Ascending aorta (tissue), 2 donors: ENCODE results near the gene ARHGEF12. TPM values are rescaled to one million over a fixed set of nuclear protein-coding genes. Genes with fewer than 3 reads are reported as not detected.
A peak's percentile ranks its signal among the peaks of the same experiment; 100 is the strongest.

Source experiments
- DNase-seq, 2 donors: peaks; one replicate each; pipeline ENCODE4 v3.0.0-alpha.2; 2019; ENCODE audit warnings: low spot score in 2 of 2
- H3K27ac ChIP-seq, 2 donors: fragments of 200-600 bp; sonication (generic); one replicate each; pipeline ENCODE4 v1.5.1; 2016 to 2017; ENCODE audit warnings: mild to moderate bottlenecking in 1 of 2
- H3K27me3 ChIP-seq: fragments of 200-600 bp; sonication (generic); one replicate; pipeline ENCODE4 v1.5.1; 2017
- H3K36me3 ChIP-seq, 2 donors: fragments of 200-600 bp; sonication (generic); one replicate each; pipeline ENCODE4 v1.5.1; 2016
- H3K4me1 ChIP-seq, 2 donors: fragments of 200-600 bp; sonication (generic); one replicate each; pipeline ENCODE4 v1.5.1; 2016 to 2017; ENCODE audit warnings: mild to moderate bottlenecking in 1 of 2
- H3K4me3 ChIP-seq, 2 donors: fragments of 200-600 bp; sonication (generic); one replicate each; pipeline ENCODE4 v1.5.1; 2016 to 2017; ENCODE audit warnings: mild to moderate bottlenecking in 1 of 2
- H3K9me3 ChIP-seq, 2 donors: fragments of 200-600 bp; sonication (generic); one replicate each; pipeline ENCODE4 v1.5.1; 2016
- CTCF ChIP-seq, 3 experiments: fragments of 200-600 bp in 2 of 3; fragments of 450-650 bp in 1 of 3; sonication (generic) in 2 of 3; IDR thresholded peaks; one replicate each; pipeline ENCODE4 v1.5.1; 2016 to 2019; ENCODE audit warnings: antibody characterized with exemption in 3 of 3, mild to moderate bottlenecking in 1 of 3, moderate library complexity in 1 of 3
- intact Hi-C: fragments of 100-400 bp; cut with DNase I; formaldehyde crosslinking; loops from one replicate; pipeline ENCODE4 v1.15.1; 2023
- total RNA-seq: library from RNA; depleted of rRNA; stranded (reverse); fragments of >200 nt; gene quantifications from one replicate; pipeline ENCODE4 v1.1.0, GENCODE V29; 2016

The ARHGEF12 gene
- total RNA-seq, 1 donor from 2014 or later: 65.9 TPM

- no peak for DNase-seq
- Histone ChIP-seq H3K27ac (no peak overlapping the region), H3K27me3 (no peaks in the 10 kb centered on the region), H3K4me3 (no peak overlapping the region), H3K36me3 (no peaks in the 10 kb centered on the region), H3K4me1 (no peaks in the 10 kb centered on the region), H3K9me3 (no peaks in the 10 kb centered on the region)
- intact Hi-C loops: no loop called here
- TF ChIP-seq CTCF (IDR thresholded peaks at IDR 0.05): no peak
These were observed 169.7 kb downstream of the ARHGEF12 start for GRCh38 chr11:120505801-120506425.

GRCh38 chr11:120509346-120510053 is 173.3 kb downstream of the ARHGEF12 start:
- DNase-seq: no peak
- Histone ChIP-seq H3K9me3 (no peaks in the 10 kb centered on the region), H3K27me3 (no peaks in the 10 kb centered on the region), H3K36me3 (no peaks in the 10 kb centered on the region), H3K4me1 (no peaks in the 10 kb centered on the region), H3K27ac (no peak overlapping the region), H3K4me3 (no peak overlapping the region)
- intact Hi-C loops: loop anchor here (5.0 kb wide), 2 partner anchors 598 to 688 kb away; no protein-coding TSS in a partner anchor
- TF ChIP-seq CTCF (IDR thresholded peaks at IDR 0.05): no peak

- no peak for TF ChIP-seq CTCF (IDR thresholded peaks at IDR 0.05)
- no peaks in the 10 kb centered on the region for H3K36me3 ChIP-seq
- H3K27me3 ChIP-seq: no peaks in the 10 kb centered on the region
- H3K27ac ChIP-seq: no peak overlapping the region
- H3K4me3 ChIP-seq: peak overlapping the region in 1 of 2 donors; percentile 67
- H3K9me3 ChIP-seq: no peaks in the 10 kb centered on the region
- no peaks in the 10 kb centered on the region for H3K4me1 ChIP-seq
- intact Hi-C loops: loop anchor here (1.0 to 5.0 kb wide), 4 partner anchors 175 to 687 kb away; no protein-coding TSS in a partner anchor
- DNase-seq: no peak
These were observed 174.3 kb downstream of the ARHGEF12 start for GRCh38 chr11:120510406-120511115.

- DNase-seq: peak in 1 of 2 donors; percentile 85
- Histone ChIP-seq H3K27ac (no peak within 1 kb of the TSS), H3K27me3 (no peaks in the 10 kb centered on the region), H3K4me1 (no peaks in the 10 kb centered on the region), H3K4me3 (peak within 1 kb of the TSS; percentile 50 to 67), H3K9me3 (no peaks in the 10 kb centered on the region), H3K36me3 (no peaks in the 10 kb centered on the region)
- intact Hi-C loops: loop anchor here (1.0 to 5.0 kb wide), 4 partner anchors 174 to 686 kb away; no protein-coding TSS in a partner anchor
- peak; percentile 91 to 97 (median 91) for TF ChIP-seq CTCF (IDR thresholded peaks at IDR 0.05)
These were observed 175.1 kb downstream of the ARHGEF12 start, which contains the start of gene GRIK4 for GRCh38 chr11:120511116-120511819. Gene GRIK4 (plus strand): TSS chr11:120511748. CDS start chr11:120660319, 148,571 bp downstream.
